Mammary epithelial cell (primary cell): Measurements from ENCODE around the gene NAV3.

Experiments
- CTCF ChIP-seq, 2 donors: IDR thresholded peaks in 1 of 2; conservative IDR thresholded peaks in 1 of 2; 2 replicates each; pipeline ENCODE4 v1.5.1; 2011 to 2012; ENCODE audit warnings: inconsistent platforms in 2 of 2, low read length in 2 of 2, mild to moderate bottlenecking in 2 of 2, control low read depth in 1 of 2, low read depth in 1 of 2; ENCODE audit not compliant: insufficient read depth in 1 of 2; ENCODE audit errors: extremely low read depth in 1 of 2
- EZH2 ChIP-seq: IDR thresholded peaks from 2 replicates; pipeline ENCODE4 v1.6.1; 2012; ENCODE audit warnings: low read length, inconsistent platforms, borderline replicate concordance

GRCh38 chr12:78035901-78036606 lies 205.4 kb downstream of the NAV3 start:
- TF ChIP-seq CTCF (conservative IDR thresholded peaks at IDR 0.05 in 1 of 2, IDR thresholded peaks at IDR 0.05 in 1 of 2; ENCODE audit: extremely low read depth in 1 of 2, insufficient read depth in 1 of 2, low read depth in 1 of 2, low read length in 2 of 2), result no peak
- no peak for TF ChIP-seq EZH2
